Measurements from ENCODE around the gene IQCK.

DNA sequence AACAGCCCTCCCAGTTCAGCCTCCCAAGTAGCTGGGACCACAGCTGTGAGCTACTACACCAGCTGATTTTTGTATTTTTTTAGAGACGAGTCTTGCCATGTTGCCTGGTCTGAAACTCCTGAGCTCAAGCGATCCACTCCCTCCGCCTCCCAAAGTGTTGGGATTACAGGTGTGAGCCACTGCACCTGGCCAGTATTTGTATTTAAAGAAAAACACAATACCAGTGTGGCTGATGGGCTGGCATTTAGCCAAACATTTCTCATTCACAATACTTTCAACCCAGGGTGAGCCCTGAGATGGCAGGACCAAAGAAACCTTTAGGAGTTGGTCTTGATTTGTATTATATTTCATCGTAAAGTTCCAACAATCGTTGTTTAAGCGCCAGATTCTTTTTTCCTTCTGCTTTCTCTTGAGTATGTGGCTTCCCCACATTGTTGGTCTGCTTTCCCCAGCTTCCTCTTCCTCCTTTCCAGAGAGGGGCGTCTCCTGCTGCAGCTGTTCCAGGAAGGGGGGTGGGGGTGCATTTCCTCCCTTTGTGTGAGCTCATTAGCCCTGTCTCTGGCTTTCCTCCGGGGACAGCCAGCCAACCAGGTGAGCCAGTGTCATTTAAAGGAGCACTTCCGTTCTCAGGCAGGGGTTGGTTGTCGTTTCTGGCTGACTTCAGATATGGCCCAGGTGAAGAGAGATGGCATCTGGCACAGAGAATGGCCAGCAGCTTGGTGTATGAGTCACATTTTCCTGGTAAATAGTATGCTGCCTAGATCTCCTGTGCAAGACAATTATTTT lies 86.7 kb downstream of the IQCK start:
- TF ChIP-seq CTCF (IDR thresholded peaks at IDR 0.05; ENCODE audit: insufficient read depth, low read length, poor library complexity, severe bottlenecking): no peak
- no peak for TF ChIP-seq EZH2phosphoT487 (conservative IDR thresholded peaks at IDR 0.05; ENCODE audit: low read length)

Measured in SU-DHL-6 (cell line).